22Rv1 (cell line): ENCODE data around the gene CRAMP1.

Experiments
- ZFX ChIP-seq: fragments of 450-650 bp; IDR thresholded peaks from 2 replicates; pipeline ENCODE4 v1.6.1; 2017; ENCODE audit warnings: antibody characterized with exemption, borderline replicate concordance
- TF ChIP-seq, protein P1 (sequence below): fragments of 450-650 bp; IDR thresholded peaks from 2 replicates; pipeline ENCODE4 v1.5.1; 2017; ENCODE audit warnings: mild to moderate bottlenecking

DNA sequence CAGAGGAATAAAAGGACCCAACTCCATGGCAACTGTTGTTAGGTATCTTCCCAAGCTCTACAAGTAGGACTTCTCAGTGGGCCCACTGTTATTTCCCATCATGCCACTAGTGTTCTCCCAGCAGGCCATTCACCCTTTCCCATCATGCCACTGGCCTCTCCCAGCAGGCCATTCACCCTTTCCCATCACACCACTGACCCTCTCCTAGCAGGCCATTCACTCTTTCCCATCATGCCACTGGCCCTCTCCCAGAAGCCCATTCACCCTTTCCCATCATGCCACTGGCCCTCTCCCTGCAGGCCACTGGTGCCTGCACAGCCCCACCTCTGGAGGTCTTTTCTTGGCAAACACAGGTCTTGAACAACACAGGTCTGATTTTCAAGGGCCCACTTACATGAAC lies 36.6 kb upstream of the CRAMP1 start:
- TF ChIP-seq, protein P1, sequence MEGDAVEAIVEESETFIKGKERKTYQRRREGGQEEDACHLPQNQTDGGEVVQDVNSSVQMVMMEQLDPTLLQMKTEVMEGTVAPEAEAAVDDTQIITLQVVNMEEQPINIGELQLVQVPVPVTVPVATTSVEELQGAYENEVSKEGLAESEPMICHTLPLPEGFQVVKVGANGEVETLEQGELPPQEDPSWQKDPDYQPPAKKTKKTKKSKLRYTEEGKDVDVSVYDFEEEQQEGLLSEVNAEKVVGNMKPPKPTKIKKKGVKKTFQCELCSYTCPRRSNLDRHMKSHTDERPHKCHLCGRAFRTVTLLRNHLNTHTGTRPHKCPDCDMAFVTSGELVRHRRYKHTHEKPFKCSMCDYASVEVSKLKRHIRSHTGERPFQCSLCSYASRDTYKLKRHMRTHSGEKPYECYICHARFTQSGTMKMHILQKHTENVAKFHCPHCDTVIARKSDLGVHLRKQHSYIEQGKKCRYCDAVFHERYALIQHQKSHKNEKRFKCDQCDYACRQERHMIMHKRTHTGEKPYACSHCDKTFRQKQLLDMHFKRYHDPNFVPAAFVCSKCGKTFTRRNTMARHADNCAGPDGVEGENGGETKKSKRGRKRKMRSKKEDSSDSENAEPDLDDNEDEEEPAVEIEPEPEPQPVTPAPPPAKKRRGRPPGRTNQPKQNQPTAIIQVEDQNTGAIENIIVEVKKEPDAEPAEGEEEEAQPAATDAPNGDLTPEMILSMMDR = no peak
- TF ChIP-seq ZFX = no peak
